HG03135 (cell line): ENCODE results near the gene RHOH.

Experiments used
- ATAC-seq: cut with Tn5 transposase; IDR thresholded peaks from one replicate; pipeline ENCODE4 v1.9.1; 2021; ENCODE audit warnings: mild to moderate bottlenecking, moderate library complexity; ENCODE audit not compliant: unreplicated experiment

RHOH gene

DNA sequence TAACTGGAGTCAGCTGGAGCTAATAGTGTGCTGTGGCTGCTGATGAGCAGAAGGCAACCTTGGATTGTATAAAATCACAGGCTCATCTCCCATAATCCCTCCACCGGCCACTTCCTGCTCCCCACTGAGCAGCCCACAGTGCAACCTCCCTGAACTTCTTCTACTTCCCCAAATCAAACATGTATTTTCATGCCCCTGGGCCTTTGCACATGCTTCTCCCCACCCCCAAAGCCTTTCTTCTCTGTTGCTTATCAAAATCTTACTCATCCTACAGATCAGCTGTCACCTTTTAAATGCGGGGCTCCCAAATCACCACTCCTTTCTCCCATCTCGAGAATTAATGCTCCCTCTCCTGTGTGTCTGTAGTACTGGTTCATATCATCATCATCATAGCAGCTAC, 35.8 kb downstream of the RHOH start:
- no peak for ATAC-seq

DNA sequence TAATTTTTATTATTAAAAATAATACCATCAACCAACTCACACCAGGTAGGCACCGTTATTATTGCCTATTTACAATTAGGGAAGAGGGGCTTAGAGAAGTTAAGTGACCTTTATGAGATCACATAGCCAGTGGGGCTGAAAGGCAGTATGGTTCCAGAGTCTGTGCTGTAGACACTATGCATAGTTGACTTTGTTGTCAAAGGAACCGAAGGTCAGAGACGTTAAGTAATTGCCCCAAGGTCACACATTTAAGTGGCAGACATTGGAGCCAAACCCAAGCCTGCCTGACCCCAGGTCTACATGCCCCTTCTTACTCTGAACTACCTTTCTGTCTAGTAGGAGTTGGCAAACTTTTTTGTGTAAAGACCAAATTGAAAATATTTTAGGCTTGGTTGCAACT, 36.4 kb downstream of the RHOH start:
- ATAC-seq, result no peak

DNA sequence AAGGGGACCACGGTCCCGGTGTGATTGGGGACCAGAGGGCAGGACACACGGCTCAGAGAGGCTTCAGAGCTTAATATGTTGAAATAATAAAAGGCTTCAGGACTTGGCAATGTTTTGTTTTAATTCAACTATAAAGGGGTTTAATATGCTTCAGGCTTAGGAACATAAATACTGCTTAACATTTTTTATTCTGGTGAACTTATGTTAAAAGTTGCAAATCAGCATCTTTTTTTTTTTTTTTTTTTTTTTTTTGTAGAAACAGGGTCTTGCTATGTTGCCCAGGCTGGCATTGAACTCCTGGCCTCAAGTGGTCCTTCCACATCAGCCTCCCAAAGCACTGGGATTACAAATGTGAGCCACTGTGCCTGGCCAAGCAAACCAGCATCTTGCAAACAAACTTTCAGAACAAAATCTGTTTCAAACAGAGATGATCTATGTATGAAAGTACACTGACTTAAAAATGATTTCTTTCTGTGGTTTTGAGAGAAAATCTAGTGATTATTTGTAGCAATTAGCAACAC, 37.7 kb downstream of the RHOH start:
- ATAC-seq, result no peak

DNA sequence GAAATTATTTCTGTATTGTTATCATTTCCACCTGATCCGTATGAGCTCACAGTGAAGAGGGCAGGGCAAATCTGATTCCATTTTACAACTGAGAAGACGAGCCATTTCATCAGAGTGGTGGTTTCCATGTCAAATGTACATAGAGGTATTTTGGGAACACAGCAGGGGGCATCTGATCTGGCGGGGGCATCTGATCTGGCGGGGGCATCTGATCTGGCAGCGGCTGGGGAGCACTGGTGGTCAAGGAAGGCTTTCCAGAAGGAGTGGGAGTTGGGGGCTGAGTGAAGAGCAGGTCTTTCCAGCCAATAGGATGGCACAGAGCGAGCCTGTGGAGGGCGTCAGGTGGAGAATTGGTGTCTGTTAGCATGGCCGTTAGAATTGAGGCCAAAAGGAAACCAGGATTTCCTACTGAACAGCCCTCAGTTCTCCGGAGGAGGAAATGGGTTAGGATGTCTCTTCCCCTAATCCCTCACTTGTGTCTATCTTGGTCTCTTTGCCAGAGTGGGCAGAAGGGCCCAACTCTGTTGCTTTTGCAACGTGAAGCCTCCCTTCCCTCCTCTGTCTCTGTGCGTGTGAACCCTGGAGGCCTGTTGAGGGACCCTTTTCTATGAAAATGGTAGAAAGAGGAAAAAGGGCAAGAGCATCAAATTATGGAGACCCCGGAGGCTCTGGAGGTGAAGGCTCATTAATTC, 41.3 kb downstream of the RHOH start:
- no peak for ATAC-seq

DNA sequence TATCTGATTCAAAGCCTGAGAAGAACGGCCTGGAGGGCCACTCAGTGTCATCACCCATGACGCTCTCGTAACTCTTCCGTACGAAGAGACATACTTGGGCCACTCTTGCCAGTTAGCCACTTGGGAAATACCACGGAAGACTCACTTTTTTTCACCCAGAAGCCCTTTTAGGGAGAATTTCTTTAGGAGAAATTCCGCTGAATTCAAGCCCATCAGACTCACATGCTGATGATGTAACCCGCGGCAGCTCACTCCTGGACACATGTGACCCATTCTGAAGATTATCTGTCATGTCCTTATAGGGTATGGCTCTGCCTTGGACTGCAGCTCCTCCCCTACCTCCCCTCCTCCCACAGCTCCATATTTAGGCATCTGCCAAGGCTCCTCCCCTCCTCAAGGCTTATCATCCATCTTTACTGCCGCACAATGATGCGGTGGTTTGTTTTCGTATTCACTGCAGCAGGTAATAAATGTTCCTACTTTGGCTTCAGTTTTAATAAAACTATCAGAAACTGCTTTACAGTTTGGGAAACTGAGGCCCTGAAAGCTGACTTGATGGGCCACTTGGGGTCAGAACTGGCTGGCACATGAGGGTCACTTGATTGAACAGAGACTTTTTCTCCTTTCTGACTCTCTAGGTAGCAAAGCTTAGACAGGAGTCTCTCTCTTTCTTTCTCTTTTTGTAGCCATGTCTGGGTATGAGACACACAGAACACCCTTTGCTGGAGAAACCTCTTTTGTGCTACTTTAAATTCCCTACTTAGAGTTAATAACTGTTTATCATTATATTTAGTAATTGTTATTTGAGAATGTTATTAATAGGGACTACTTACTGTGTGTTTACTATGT, 42.1 kb downstream of the RHOH start:
- ATAC-seq, result no peak

DNA sequence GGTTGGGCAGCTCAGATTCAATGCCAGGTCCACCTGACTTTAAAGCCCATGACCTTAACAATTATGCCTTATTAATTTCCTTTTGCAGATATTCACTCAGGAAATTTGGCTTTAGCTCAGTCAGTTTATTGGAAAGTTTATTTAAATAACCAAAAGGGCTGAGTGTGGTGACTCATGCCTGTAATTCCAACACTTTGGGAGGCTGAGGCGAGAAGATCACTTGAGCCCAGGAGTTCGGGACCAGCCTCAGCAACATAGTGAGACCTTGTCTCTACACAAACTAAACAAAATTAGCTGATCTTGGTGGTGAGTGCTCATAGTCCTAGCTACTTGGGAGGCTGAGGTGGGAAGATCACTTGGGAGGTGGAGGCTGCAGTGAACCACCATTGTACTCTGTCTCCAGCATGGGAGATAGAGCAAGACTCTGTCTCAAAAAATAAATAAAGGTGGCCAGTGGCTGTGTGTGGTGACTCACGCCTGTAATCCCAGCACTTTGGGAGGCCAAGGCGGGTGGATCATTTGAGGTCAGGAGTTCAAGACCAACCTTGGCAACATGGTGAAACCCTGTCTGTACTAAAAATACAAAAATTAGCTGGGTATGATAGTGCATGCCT, 43.3 kb downstream of the RHOH start:
- no peak for ATAC-seq

DNA sequence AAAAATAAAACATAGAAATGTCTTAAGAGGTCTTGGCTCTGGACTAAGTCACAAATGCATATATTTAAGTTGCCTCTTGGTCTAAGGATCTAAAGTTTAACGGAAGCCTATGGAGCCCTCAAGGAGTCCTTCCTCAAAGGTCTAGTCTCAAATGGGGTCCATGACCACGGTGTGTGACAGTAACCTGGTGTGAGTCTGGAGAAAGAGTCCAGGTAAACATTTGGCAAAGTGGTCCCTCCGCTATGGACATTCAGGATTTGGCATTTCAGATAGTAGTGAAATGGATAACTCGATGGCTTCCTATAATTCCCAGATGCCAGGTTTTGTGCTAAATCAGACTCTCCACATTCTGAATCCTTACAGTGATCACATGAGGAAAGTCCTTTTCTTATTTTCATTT, 44.2 kb downstream of the RHOH start:
- no peak for ATAC-seq

DNA sequence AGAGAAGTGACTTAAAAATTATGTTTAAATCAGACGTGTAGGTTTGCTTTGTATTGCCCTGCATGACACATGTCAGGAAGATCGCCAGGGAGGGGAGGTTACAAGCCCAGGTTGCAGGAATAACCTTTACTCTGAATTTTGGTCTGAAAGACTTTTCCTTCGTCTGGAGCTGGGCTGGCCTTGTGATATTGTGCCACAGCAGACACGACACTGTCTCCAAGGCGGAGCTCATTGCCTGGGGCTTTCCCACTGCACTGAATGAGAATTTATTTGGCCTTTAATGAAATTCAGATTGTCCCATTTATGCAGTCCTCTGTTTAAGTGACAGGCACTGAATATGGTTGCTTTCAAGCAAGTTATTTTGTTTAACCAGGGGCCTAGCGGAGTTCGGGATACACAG, 45.1 kb downstream of the RHOH start:
- ATAC-seq, result no peak

DNA sequence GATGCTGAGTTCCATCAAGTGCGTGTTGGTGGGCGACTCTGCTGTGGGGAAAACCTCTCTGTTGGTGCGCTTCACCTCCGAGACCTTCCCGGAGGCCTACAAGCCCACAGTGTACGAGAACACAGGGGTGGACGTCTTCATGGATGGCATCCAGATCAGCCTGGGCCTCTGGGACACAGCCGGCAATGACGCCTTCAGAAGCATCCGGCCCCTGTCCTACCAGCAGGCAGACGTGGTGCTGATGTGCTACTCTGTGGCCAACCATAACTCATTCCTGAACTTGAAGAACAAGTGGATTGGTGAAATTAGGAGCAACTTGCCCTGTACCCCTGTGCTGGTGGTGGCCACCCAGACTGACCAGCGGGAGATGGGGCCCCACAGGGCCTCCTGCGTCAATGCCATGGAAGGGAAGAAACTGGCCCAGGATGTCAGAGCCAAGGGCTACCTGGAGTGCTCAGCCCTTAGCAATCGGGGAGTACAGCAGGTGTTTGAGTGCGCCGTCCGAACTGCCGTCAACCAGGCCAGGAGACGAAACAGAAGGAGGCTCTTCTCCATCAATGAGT, 46.6 kb downstream of the RHOH start:
- ATAC-seq, result no peak

DNA sequence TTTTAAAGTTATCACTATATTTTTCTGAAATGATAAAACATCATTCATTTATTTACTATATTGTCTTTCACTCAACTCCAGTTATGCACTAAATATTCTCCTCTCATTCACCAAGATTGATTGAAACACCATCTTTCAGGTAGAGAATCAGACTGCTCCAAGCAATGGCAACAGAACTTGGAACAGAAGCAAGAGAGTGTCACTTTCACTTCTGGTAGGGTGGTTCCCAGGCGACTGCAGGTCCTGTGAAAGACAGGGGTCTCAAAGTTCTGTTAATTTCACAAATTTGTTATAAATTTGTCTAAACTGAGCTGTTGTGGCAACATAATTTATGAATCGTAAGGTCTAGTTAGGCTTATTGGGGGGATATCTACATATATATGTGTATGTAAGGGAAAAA, 47.8 kb downstream of the RHOH start:
- ATAC-seq, result no peak

DNA sequence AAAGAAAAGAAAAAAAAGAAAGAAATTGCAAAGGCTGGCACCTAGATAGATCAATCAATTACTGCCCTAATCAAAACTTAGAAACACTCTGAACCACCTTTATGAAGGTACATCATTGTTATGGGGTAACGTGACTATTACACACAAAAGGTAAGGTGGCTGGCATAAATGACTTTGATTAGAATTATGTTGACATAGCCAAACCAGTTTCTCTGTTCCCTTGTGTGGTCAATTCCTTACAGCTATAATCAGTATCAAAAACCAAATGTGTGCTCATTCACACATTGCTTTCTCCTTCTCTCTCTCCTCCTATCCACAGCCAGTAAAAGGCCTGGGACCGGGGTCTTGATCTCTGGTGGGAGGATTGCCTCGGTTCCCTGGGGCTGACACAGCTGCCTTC, 48.7 kb downstream of the RHOH start:
- no peak for ATAC-seq

DNA sequence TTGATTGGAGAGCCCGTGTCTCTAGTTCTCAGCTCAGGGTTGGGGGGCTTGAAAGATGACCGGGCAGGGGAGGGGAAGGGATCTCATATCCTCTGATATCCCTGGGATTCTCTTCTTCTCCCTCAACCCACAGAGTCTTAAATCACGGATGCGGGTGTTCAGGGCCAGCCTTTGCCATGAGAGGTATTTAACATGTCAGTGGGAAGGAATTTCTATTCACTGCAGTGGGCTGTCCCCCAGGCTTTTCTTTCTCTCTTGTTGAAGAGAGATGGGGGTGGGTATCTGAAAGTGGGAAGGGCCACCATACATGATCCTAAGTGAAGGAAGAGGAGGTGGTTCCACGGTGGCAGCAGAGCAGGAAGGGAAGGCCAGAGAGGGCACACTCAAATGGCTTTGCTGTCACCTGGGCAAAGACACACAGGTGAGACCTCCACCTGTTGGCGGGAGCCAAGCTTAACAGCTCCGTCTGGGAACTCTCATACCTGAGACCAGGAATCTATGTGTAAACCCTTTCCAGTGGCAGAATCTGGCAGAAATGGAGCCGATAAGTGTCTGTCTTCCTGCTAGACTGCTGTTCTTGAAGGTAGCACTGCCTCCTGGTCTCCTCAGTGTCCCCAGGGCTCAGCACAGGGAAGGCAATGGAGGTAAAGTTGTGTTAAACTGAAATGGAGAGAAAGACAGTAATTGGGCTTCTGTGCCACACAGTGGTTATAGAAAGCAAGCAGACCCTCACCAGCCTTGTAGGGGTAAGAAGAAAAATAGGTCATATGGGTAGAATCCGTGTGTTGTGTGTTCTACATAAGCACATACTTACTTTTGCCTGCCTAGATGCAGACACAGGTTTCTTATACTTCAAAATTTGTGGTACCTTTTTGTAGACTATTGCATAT, 49.4 kb downstream of the RHOH start:
- ATAC-seq, result no peak

DNA sequence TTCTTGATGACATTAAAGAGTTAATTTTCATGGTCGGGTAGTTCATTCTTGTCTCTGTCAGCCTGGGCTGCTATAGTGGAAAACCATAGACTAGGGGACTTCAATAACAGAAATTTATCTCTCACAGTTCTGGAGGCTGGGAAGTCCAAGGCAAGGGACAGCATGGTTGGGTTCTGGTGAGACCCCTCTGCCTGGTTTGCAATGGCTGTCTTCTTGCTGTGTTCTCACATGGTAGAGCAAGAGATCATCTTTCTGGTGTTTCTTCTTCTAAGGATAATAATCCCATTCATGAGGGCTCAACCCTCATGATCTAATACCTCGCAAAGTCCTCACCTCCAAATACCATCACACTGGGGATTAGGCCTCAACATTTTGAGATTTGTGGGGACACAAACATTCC, 50.1 kb downstream of the RHOH start:
- ATAC-seq, result no peak

DNA sequence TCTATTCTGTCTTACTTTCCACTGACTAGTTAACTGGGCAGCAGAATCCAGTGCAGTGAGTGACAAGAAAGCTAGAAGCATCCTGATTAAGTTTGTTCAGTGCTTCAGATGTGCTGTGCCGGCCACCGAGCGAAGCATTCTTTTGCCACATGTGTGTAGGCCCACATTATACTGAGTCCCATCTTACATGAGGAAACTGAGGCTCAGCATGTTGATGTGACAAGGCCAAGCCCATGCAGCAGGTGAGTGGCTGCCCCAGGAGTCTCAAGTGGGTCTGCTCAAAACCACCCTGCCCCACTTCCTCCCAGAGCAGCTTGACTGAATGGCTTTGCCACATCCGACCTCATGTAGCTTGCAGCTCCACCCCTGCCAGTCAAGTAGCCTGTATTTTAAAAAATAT, 50.5 kb downstream of the RHOH start:
- no peak for ATAC-seq

DNA sequence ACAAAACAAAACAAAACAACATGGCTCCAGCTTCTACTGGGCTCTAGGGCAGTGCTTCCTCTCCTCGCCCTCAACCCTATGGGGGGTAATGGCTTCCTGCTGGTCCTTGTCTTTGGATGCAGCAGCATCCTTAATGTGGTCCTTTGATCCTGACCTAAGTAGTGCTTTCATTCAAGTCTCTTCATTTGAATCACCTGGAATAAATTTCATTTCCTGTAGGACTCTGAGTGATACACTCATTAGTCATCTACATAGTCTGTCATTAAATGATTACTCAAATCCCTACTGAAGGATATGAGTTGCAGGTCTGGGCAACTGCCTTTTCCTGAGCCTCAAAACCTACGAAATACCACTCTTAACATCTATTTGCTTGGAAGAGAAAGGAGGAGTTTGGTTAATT, 54.5 kb downstream of the RHOH start:
- ATAC-seq, result no peak

DNA sequence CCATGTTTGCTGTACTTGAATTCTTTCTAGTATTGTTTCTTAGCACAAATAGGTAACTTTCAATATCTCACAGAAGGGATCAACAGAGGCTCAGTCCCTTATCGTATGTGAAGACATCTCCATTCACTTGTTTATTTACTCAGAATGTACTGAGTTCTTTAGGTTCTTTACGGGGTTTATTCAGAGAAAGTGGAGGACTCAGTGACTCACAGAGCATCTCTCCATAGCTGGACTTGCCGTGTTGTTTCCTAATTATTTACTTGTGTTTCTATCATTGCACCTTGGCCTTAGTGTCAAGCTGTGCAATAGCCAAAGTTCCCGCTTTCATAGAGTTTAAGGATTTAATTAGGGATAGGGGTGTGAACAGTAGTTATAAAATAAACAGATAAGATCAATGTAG, 57.1 kb downstream of the RHOH start:
- no peak for ATAC-seq

DNA sequence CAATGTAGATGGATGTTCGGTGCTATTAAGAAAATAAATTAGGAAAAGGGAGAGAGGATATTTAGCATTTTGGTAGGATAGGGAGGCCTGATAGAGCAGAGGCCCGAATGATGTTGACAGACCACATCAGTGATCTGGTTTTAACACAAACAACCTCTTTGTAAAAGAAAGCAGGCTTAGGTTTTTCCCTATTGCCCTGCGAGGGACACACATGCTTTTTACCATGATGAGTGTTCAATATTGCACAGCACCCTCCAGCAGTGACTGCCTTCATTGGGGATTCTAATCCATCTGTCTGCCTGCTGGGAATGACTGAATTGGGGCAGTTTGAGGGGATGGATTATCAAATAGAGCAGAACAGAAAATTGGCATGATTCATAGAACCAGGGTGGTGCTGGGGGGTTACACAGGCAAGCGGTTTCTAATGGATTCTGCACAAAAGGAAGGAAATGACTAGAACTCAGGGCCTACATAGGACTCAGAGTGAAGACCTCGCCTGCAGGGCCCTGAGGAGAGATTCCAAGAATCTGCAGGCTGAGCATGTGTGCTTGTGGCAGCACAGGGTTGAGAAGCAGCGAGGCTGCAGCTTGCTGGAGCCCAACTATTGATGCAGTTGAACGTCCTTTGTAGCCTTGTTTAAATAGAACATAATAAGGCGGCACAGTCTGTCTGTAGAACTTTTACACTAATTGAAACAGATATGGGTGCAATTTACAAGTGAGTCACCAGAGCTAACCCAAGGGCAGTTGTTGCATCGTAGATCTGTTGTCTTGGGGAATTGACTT, 58.0 kb downstream of the RHOH start:
- ATAC-seq, result no peak

DNA sequence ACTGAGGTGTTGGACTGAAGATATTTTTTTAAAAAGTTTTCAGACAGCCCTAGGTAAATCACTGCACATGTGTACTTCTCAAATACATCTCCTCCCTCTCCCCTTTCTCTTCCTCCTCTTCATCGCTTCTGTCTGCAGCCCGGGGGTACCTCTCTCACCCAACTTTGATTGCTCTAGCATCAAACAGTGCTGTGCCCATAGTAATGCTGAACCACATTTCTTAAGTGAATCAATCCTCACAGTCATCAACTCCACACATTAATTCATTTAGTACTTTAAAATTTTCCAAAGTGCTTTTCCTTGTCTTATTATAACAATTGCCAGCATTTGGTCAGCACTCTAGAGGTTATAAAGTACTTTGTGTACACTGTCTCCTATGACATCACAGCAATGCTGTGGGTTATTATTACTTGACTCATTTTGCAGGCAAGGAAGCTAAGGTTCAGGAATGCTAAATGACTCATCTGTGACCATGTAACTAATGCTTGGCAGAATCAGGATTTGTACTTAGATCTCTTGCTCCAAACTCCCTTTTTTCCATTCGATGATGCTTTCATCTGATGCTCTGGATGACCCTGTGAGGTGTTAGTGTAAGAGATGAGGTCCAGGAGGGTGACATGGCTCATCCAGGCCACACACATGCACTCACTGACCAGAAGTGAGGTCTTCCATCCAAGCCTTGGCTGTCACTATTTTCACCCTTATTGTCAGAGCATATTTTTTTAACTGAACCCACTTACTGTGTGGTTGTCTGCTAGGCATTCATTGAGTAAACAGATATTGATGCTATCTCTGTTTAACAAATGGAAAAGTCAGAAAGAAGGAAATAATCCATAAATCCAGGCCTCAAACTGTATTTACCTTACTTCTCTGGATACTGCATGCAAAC, 58.8 kb downstream of the RHOH start:
- no peak for ATAC-seq

DNA sequence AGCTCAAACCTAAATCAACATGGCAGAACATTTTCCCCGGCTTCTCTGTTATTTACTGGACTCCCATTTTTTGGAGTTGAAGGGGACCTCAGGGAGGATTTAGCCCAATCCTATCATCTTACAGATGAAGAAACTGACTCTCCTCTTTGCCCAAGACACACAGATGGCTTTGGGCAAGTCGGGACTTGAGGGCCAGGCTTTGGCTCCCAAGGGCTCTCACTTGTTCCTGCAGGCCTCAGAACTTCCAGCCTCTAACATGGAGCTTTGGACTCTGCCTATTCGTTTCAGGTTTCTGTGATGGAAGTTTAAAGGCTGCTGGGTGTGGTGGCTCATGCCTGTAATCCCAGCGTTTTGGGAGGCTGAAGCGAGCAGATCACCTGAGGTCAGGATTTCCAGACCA, 59.5 kb downstream of the RHOH start:
- no peak for ATAC-seq
